HEK293T (cell line): ENCODE data around the gene CHEK1.

Experiments used
- CTCF ChIA-PET: fragments of 350-600 bp; formaldehyde crosslinking; extraction: SDS; loops from one replicate; lab custom pipeline; 2021; ENCODE audit warnings: antibody characterized with exemption, inconsistent platforms; lab: Yijun Ruan, JAX
- POLR2A ChIA-PET: fragments of 350-600 bp; formaldehyde crosslinking; extraction: SDS; loops from one replicate; lab custom pipeline; 2020; ENCODE audit warnings: antibody characterized with exemption, inconsistent platforms; lab: Yijun Ruan, JAX
- DNase-seq: peaks from one replicate; pipeline ENCODE4 v3.0.0; 2012; ENCODE audit warnings: mixed read lengths; ENCODE audit errors: extremely low spot score
- ARNT ChIP-seq: fragments of 450-650 bp; IDR thresholded peaks from 2 replicates; pipeline ENCODE4 v1.6.1; 2017; ENCODE audit warnings: mild to moderate bottlenecking
- BHLHE40 ChIP-seq: fragments of 450-650 bp; IDR thresholded peaks from 2 replicates; pipeline ENCODE4 v1.6.1; 2016; ENCODE audit warnings: mild to moderate bottlenecking, moderate library complexity, borderline replicate concordance
- CTBP1 ChIP-seq: fragments of 450-650 bp; IDR thresholded peaks from 2 replicates; pipeline ENCODE4 v1.6.1; 2016; ENCODE audit warnings: borderline replicate concordance
- ELF4 ChIP-seq: fragments of 450-650 bp; IDR thresholded peaks from 2 replicates; pipeline ENCODE4 v1.6.1; 2017; ENCODE audit warnings: antibody characterized with exemption
- FOXA1 ChIP-seq: fragments of 450-650 bp; IDR thresholded peaks from 2 replicates; pipeline ENCODE4 v1.6.1; 2016; ENCODE audit warnings: mild to moderate bottlenecking
- FOXK2 ChIP-seq: fragments of 450-650 bp; IDR thresholded peaks from 2 replicates; pipeline ENCODE4 v1.6.1; 2016; ENCODE audit warnings: mild to moderate bottlenecking
- FOXM1 ChIP-seq: fragments of 450-650 bp; IDR thresholded peaks from 2 replicates; pipeline ENCODE4 v1.6.1; 2017; ENCODE audit warnings: mild to moderate bottlenecking, borderline replicate concordance
- HDGF ChIP-seq: fragments of 450-650 bp; IDR thresholded peaks from 2 replicates; pipeline ENCODE4 v1.6.1; 2017; ENCODE audit warnings: antibody characterized with exemption, borderline replicate concordance
- L3MBTL2 ChIP-seq: fragments of 450-650 bp; conservative IDR thresholded peaks from 2 replicates; pipeline ENCODE4 v1.6.1; 2016; ENCODE audit warnings: mild to moderate bottlenecking
- LEF1 ChIP-seq: fragments of 450-650 bp; IDR thresholded peaks from 2 replicates; pipeline ENCODE4 v1.6.1; 2017; ENCODE audit warnings: mild to moderate bottlenecking, borderline replicate concordance
- NFRKB ChIP-seq: fragments of 450-650 bp; IDR thresholded peaks from 2 replicates; pipeline ENCODE4 v1.6.1; 2016; ENCODE audit warnings: mild to moderate bottlenecking, moderate library complexity
- SP1 ChIP-seq: fragments of 450-650 bp; IDR thresholded peaks from 2 replicates; pipeline ENCODE4 v1.6.1; 2017
- SUZ12 ChIP-seq: fragments of 450-650 bp; IDR thresholded peaks from 2 replicates; pipeline ENCODE4 v1.6.1; 2016; ENCODE audit warnings: mild to moderate bottlenecking
- TARDBP ChIP-seq: fragments of 450-650 bp; IDR thresholded peaks from 2 replicates; pipeline ENCODE4 v1.6.1; 2016
- ZNF384 ChIP-seq: fragments of 450-650 bp; IDR thresholded peaks from 2 replicates; pipeline ENCODE4 v1.6.1; 2016
- TF ChIP-seq, protein P1 (sequence below): fragments of 450-650 bp; IDR thresholded peaks from 2 replicates; pipeline ENCODE4 v1.6.1; 2016

The CHEK1 gene

GRCh38 chr11:125675196-125675595, 50.2 kb downstream of the CHEK1 start:
- POLR2A ChIA-PET: no interaction called here
- CTCF ChIA-PET: no interaction called here
- TF ChIP-seq L3MBTL2 (no peak), TARDBP (no peak), FOXM1 (no peak), BHLHE40 (no peak), ZNF384 (no peak), FOXA1 (no peak), LEF1 (no peak), SP1 (no peak), NFRKB (no peak), CTBP1 (no peak)
- TF ChIP-seq, protein P1, sequence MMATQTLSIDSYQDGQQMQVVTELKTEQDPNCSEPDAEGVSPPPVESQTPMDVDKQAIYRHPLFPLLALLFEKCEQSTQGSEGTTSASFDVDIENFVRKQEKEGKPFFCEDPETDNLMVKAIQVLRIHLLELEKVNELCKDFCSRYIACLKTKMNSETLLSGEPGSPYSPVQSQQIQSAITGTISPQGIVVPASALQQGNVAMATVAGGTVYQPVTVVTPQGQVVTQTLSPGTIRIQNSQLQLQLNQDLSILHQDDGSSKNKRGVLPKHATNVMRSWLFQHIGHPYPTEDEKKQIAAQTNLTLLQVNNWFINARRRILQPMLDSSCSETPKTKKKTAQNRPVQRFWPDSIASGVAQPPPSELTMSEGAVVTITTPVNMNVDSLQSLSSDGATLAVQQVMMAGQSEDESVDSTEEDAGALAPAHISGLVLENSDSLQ: no peak
- DNase-seq: no peak

DNA sequence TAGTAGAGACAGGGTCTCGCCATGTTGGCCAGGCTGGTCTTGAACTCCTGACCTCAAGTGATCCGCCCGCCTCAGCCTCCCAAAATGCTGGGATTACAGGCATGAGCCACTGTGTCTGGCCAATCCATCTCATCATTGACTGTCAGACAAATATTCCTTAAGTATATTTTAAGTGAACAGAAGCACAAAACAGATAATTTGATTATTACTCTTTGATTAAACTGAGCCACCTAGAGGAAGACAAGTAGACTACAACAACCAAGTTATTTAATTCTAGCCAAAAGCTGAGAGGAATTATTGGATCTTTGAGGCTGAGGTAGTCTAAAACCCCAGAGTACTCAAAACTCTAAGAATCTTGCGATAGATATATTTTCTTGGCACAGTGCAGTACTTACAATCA, 54.4 kb downstream of the CHEK1 start:
- TF ChIP-seq ARNT (no peak), FOXK2 (no peak), FOXA1 (no peak), LEF1 (no peak), ZNF384 (no peak), BHLHE40 (no peak), SP1 (no peak), TARDBP (no peak), NFRKB (no peak), SUZ12 (no peak), L3MBTL2 (no peak), HDGF (no peak), FOXM1 (no peak), CTBP1 (no peak), ELF4 (no peak)
- ChIA-PET POLR2A (no interaction called here), CTCF (no interaction called here)
- no peak for DNase-seq

DNA sequence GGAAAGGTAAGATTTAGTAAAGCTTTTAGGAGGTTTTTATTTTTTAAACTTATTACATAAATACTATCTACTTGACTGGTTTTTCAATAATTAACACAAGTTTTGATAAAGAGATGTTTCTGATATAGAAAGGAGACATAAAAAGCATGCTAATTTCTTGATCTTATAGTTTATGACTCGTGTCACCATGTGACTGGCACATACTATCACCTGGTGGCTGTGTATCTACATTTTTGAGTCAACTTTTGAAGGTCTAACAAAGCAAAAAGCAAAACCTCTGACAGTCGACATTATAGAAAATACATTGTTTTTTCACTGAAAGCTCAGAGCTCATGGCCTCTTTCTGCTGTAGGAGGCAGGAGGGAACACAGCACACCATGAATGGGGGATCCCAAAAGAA, 54.9 kb downstream of the CHEK1 start:
- CTCF ChIA-PET: no interaction called here
- POLR2A ChIA-PET: no interaction called here
- TF ChIP-seq CTBP1 (no peak), TARDBP (no peak), FOXM1 (no peak), LEF1 (no peak), L3MBTL2 (no peak), FOXK2 (no peak)
- DNase-seq: no peak

DNA sequence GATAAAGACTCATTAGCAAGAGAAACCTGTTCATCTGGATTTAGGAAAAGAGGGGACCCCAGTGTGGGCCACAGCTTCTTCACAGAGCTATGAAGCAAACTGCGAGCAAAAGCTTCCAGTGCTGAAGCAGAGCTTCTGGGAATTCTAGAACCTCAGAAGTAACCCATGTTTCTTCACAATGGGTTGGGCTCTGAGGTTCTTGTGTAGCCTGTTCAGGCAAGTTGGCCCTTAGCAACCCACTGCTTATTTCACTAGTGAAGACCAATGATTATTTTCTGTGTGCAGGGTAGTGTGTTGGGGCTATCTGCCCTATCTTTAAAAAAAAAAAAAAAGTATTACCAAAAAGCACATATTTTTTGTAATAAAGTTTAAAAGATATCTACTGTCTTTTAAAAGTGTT, 55.8 kb downstream of the CHEK1 start, which contains the start of gene ACRV1:
TSS of gene ACRV1 (minus strand) at position 101 of the 400 bp plus-strand sequence. CDS start at position 34, 67 bp downstream.
- no peak for TF ChIP-seq NFRKB
- TF ChIP-seq, protein P1: no peak
- no peak for TF ChIP-seq FOXA1
- TF ChIP-seq TARDBP: no peak
- TF ChIP-seq SUZ12: no peak
- TF ChIP-seq ZNF384: no peak
- CTCF ChIA-PET: no interaction called here
- POLR2A ChIA-PET: no interaction called here
- no peak for DNase-seq

DNA sequence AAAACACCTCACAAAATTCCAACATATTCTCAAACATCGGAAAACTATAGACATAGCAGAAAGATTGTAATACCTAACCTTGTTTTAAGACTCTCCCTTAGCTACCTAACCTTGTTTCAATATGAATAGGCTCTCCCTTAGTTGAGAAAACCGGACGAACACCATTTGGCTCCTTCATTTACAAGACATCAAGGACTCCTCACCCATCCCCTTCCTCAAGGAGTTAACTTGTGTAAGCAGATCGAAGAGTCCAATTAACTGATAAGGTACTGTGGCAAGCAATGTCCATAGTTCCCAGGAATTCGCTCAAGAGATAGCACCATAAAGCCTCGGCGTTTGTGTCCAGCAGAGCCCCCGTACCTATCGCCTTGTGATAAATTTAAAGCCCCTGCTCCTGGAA, 60.3 kb downstream of the CHEK1 start:
- DNase-seq: no peak
- TF ChIP-seq FOXK2: no peak
- TF ChIP-seq, protein P1: no peak
- no peak for TF ChIP-seq FOXM1
- CTCF ChIA-PET: no interaction called here
- POLR2A ChIA-PET: no interaction called here

DNA sequence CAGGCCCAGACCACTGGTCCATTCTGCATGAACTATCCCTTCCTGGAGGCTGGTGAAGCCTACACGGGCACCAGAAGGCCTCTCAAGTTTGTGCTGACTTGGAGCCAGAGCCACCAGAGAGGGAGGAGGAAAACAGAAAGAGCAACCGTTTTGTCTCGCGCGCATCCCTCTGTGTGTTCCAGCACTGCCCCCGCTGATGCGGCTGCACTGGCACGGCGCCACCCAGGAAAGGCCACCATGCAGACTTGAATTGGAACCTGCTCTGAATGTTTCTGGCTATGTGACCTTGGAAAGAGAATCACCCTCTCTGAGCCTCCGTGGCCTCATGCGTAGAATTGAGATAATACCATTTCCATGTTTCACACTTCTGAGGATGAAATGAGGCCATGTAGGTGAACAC, 63.1 kb downstream of the CHEK1 start:
- TF ChIP-seq FOXM1: no peak
- TF ChIP-seq FOXK2: no peak
- no peak for TF ChIP-seq BHLHE40
- no peak for TF ChIP-seq TARDBP
- no peak for TF ChIP-seq ARNT
- no peak for TF ChIP-seq LEF1
- no peak for TF ChIP-seq L3MBTL2
- TF ChIP-seq HDGF: no peak
- no peak for TF ChIP-seq SP1
- TF ChIP-seq ZNF384: no peak
- TF ChIP-seq ELF4: no peak
- no peak for TF ChIP-seq FOXA1
- TF ChIP-seq, protein P1: no peak
- ChIA-PET POLR2A (no interaction called here), CTCF (no interaction called here)
- DNase-seq: no peak
